Esophagus squamous epithelium (tissue), 5 donors: ENCODE results near the gene DLST. TPM values are rescaled to one million over a fixed set of nuclear protein-coding genes. Genes with fewer than 3 reads are reported as not detected.
"Not testable (repeated sequence)": the region's sequence is repeated elsewhere in the genome, so short reads cannot be mapped to it uniquely, and the experiment has no call there.

Source experiments
- DNase-seq: peaks from one replicate; lab custom pipeline; 2025; lab: John Stamatoyannopoulos, UW
- H3K27ac ChIP-seq, 4 donors: fragments of 200-600 bp; sonication (generic); one replicate each; pipeline ENCODE4 v1.5.1; 2016 to 2019; ENCODE audit warnings: mild to moderate bottlenecking in 1 of 4
- H3K27me3 ChIP-seq, 4 donors: fragments of 200-600 bp; sonication (generic); 1 replicate in 3 of 4; 2 replicates in 1 of 4; pipeline versions ENCODE4 v1.5.1 to v1.6.0; 2017 to 2021; ENCODE audit warnings: antibody characterized with exemption in 1 of 4
- H3K36me3 ChIP-seq, 3 donors: fragments of 200-600 bp; sonication (generic); one replicate each; pipeline ENCODE4 v1.5.1; 2016 to 2019
- H3K4me1 ChIP-seq, 3 donors: fragments of 200-600 bp; sonication (generic); one replicate each; pipeline ENCODE4 v1.5.1; 2017 to 2019
- H3K4me3 ChIP-seq, 4 donors: fragments of 200-600 bp; sonication (generic); 1 replicate in 3 of 4; 2 replicates in 1 of 4; pipeline ENCODE4 v1.5.1; 2016 to 2019; ENCODE audit warnings: mild to moderate bottlenecking in 2 of 4, moderate library complexity in 1 of 4
- H3K9me3 ChIP-seq, 3 donors: fragments of 200-600 bp; sonication (generic); one replicate each; pipeline ENCODE4 v1.5.1; 2016 to 2019
- POLR2A ChIP-seq, 4 donors: fragments of 450-650 bp; IDR thresholded peaks; one replicate each; pipeline ENCODE4 v1.6.1; 2017; ENCODE audit warnings: antibody characterized with exemption in 4 of 4, mild to moderate bottlenecking in 4 of 4, moderate library complexity in 3 of 4
- WGBS, 2 donors: methylation state at CpG; one replicate each; pipeline ENCODE4 v1.1.5; 2018; 5-methylcytosine and 5-hydroxymethylcytosine counted together
- intact Hi-C: fragments of 100-400 bp; cut with DNase I; formaldehyde crosslinking; loops from one replicate; pipeline ENCODE4 v1.15.0; 2022
- total RNA-seq, 4 donors: library from RNA; depleted of rRNA; stranded (reverse); fragments of >200 nt; gene quantifications; one replicate each; pipeline ENCODE4 v1.1.0, GENCODE V29; 2016
- TF ChIP-seq, protein P1 (sequence below), 6 experiments: fragments of 450-650 bp in 4 of 6; fragments of 200-600 bp in 2 of 6; sonication (generic) in 2 of 6; IDR thresholded peaks; one replicate each; pipeline ENCODE4 v1.5.1; 2016 to 2019; ENCODE audit warnings: antibody characterized with exemption in 6 of 6, mild to moderate bottlenecking in 4 of 6, moderate library complexity in 4 of 6
- donor health status: DM: yes; HTN: yes; CAD: no.

DLST gene
- total RNA-seq, 4 donors from 2014 or later, result 54.9 to 87.0 (median 69.0) TPM

DNA sequence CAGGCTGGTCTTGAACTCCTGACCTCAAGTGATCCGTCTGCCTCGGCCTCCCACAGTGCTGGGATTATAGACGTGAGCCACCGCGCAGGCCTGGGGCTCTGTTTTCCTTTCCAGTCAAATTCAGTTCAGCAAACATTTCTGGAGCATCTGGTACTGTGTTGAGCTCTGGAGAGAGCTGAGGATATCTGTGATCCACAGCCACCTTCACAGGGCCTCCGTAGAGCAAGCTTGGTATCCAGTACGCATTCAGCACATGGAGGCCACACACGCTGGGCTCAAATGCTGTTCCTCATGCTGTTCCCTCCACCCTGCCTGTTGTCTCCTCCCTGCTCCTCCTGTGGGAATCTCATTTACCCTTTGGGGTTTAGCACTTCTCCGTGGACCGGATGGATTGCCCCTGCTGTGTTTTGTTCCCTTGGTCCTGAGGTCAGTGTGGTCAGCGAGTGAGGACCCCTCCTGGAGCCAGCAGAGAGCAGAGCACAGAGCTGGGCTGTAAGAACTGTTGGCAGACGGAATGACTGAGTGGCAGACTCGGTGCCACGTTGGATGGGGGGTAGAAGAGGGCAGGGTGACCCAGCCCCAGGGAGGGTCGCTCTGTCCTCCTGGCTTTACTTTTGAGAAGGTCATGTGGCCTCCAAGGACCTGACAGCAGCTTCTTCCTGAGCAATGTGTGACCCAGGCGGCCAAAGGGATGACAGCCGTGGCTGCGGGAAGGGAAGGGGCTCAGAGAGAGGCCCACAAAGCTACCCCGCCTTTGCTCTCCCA is 40.5 kb downstream of the DLST start:
- WGBS, 2 donors, result 91 to 92% methylated on average over 12 to 15 of the region's 19 CpGs
- H3K27ac ChIP-seq, result peak overlapping the region in 3 of 4 donors; percentile 59 to 78 (median 73)
- TF ChIP-seq, protein P1, sequence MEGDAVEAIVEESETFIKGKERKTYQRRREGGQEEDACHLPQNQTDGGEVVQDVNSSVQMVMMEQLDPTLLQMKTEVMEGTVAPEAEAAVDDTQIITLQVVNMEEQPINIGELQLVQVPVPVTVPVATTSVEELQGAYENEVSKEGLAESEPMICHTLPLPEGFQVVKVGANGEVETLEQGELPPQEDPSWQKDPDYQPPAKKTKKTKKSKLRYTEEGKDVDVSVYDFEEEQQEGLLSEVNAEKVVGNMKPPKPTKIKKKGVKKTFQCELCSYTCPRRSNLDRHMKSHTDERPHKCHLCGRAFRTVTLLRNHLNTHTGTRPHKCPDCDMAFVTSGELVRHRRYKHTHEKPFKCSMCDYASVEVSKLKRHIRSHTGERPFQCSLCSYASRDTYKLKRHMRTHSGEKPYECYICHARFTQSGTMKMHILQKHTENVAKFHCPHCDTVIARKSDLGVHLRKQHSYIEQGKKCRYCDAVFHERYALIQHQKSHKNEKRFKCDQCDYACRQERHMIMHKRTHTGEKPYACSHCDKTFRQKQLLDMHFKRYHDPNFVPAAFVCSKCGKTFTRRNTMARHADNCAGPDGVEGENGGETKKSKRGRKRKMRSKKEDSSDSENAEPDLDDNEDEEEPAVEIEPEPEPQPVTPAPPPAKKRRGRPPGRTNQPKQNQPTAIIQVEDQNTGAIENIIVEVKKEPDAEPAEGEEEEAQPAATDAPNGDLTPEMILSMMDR (IDR thresholded peaks at IDR 0.05), result no peak
- no peak for TF ChIP-seq POLR2A (IDR thresholded peaks at IDR 0.05)
- peaks cover 15 to 48% (median 31%) of the 10 kb centered on the region in 3 donors for H3K4me1 ChIP-seq
- peak overlapping the region; percentile 43 to 72 (median 56) for H3K4me3 ChIP-seq
- intact Hi-C loops, result no loop called here
- no peaks in the 10 kb centered on the region for H3K9me3 ChIP-seq
- DNase-seq, result no peak
- no peaks in the 10 kb centered on the region for H3K36me3 ChIP-seq
- H3K27me3 ChIP-seq, result no peaks in the 10 kb centered on the region

DNA sequence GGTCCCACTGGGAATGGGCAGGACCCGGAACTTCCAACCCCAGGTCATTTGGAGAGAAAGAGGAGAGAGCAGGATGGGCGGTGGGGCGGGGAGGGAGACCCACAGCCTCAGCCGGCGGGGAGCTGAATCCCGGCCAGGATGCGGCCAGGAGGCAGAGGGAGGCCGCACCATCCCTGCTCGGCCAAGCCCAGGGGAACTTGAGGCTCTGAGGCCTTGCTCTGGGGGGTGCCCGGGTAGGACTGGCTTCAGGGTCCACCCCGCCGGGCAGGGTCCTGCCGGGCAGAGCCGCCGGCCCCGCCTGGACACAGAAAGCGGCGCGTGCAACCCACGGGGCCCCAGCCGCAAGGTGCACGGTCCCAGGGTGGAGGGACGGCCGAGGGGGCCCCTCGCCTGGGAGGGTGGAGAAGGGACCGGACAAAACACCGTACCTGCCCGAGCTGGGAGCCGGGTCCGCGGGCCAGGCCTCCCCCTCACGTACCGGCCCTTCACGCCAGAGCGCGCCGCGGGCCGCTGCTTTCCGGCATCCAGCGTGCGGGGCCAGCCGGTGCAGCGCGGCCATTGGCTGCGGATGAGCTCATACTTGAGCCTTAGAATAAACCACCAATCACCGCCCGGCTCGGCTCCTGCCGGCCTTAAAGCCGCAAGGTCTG is 41.2 kb downstream of the DLST start, which contains the start of gene RPS6KL1:
TSS of gene RPS6KL1 (minus strand) at position 509 of the 650 bp plus-strand sequence. CDS start 1,719 bp downstream, outside the sequence.
- 23 to 34% methylated on average over 4 to 16 of the region's 51 CpGs for WGBS, 2 donors
- H3K36me3 ChIP-seq, result no peaks in the 10 kb centered on the region
- H3K4me3 ChIP-seq, result peak within 1 kb of the TSS; percentile 43 to 72 (median 56)
- no peaks in the 10 kb centered on the region for H3K27me3 ChIP-seq
- peak within 1 kb of the TSS; percentile 34 to 78 (median 66) for H3K27ac ChIP-seq
- no peak for TF ChIP-seq POLR2A (IDR thresholded peaks at IDR 0.05)
- H3K9me3 ChIP-seq, result no peaks in the 10 kb centered on the region
- peaks cover 9 to 41% (median 24%) of the 10 kb centered on the region in 3 donors for H3K4me1 ChIP-seq
- intact Hi-C loops, result no loop called here
- no peak for DNase-seq

DNA sequence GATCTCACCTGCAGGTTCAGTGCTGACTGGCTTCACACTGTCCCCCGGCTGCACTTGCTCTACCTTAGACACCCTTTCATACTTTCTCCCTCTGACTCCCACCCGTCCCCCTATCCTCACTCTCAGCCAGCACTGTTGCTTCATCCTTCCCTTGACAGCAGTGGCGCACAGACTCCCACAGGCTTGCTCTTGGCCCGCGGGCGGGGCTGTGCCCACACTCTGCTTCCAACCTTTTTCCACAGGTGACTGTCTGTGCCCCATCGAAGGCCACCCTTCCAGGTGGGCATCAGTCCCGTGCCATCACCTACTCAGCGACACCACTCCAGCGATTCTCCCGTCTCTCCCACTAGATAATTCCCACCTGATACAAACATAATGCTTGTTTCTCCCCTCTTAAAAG is 42.3 kb downstream of the DLST start:
- Histone ChIP-seq H3K27me3 (no peaks in the 10 kb centered on the region), H3K36me3 (no peaks in the 10 kb centered on the region), H3K27ac (no peak overlapping the region), H3K4me3 (no peak overlapping the region), H3K9me3 (no peaks in the 10 kb centered on the region), H3K4me1 (peaks cover 0 to 29% (median 15%) of the 10 kb centered on the region in 3 donors)
- 83 to 87% methylated on average over 11 of the region's 11 CpGs for WGBS, 2 donors
- TF ChIP-seq, protein P1 (IDR thresholded peaks at IDR 0.05), result no peak
- TF ChIP-seq POLR2A (IDR thresholded peaks at IDR 0.05), result no peak
- intact Hi-C loops, result no loop called here
- no peak for DNase-seq

DNA sequence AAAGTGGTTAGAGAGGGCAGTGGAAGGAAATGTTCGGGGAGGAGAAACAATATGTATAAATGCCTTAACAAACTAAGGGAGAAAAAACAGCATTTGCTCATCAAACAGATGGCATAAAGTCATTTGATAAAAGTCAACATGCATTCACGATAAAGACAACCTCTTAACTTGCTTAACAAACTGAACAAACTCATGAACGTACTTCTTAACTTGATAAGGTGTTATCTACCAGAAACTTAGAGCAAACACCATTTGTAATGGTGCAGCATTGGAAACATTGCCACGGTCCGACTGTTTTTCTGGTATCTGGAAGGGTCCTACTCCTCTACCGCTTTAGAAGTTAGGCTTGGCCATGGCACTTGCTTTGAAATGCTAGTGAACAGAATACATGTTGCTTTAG is 45.5 kb downstream of the DLST start:
- no peak overlapping the region for H3K27ac ChIP-seq
- H3K36me3 ChIP-seq, result no peaks in the 10 kb centered on the region
- no peaks in the 10 kb centered on the region for H3K9me3 ChIP-seq
- 80 to 81% methylated on average over 6 of the region's 6 CpGs for WGBS, 2 donors
- peaks cover 0 to 15% (median 7%) of the 10 kb centered on the region in 3 donors for H3K4me1 ChIP-seq
- intact Hi-C loops, result no loop called here
- TF ChIP-seq, protein P1 (IDR thresholded peaks at IDR 0.05), result no peak
- TF ChIP-seq POLR2A (IDR thresholded peaks at IDR 0.05), result no peak
- no peak overlapping the region for H3K4me3 ChIP-seq
- no peak for DNase-seq
- H3K27me3 ChIP-seq, result no peaks in the 10 kb centered on the region

DNA sequence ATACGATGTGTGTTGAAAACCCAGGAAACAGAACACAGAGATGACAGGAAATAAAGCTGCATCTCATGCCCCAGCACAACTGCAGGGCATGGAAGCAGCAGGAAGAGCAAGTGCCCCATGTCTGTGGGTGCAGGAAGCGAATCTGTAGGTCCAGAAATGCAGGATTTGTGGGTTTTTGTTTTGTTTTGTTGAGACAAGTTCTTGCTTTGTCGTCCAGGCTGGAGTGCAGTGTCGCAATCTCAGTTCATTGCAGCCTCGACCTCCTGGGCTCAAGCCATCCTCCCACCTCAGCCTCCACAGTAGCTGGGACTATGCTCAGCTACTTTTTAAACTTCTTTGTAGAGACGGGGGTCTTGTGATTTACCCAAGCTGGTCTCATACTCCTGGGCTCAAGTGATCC is 47.5 kb downstream of the DLST start:
- Histone ChIP-seq H3K4me3 (no peak overlapping the region), H3K27ac (no peak overlapping the region), H3K36me3 (no peaks in the 10 kb centered on the region), H3K4me1 (peaks cover 0 to 12% (median under 1%) of the 10 kb centered on the region in 3 donors), H3K27me3 (no peaks in the 10 kb centered on the region), H3K9me3 (no peaks in the 10 kb centered on the region)
- TF ChIP-seq POLR2A (IDR thresholded peaks at IDR 0.05), result no peak
- TF ChIP-seq, protein P1 (IDR thresholded peaks at IDR 0.05), result no peak
- DNase-seq, result no peak
- 43% methylated on average over 6 of the region's 6 CpGs for WGBS, 2 donors
- intact Hi-C loops, result no loop called here

DNA sequence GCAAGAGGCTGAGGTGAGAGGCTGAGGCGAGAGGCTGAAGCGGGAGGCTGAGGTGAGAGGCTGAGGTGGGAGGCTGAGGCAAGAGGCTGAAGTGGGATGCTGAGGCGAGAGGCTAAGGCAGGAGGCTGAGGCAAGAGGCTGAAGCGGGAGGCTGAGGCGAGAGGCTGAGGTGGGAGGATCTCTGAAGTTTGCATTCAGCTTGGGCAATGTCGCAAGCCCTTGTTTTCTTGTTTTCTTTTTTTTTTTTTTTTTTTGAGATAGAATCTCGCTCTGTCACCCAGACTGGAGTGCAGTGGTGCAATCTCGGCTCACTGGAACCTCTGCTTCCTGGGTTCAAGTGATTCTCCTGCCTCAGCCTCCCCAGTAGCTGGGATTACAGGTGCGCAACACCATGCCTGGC is 50.0 kb downstream of the DLST start:
- 80 to 83% methylated on average over 8 to 9 of the region's 9 CpGs for WGBS, 2 donors
- H3K9me3 ChIP-seq, H3K36me3 ChIP-seq, DNase-seq, intact Hi-C loops, H3K27ac ChIP-seq, H3K27me3 ChIP-seq, H3K4me3 ChIP-seq: not testable (repeated sequence)
- H3K4me1 ChIP-seq, result peaks cover 0 to 19% (median 11%) of the 10 kb centered on the region in 3 donors
